MCF 10A (cell line): Measurements from ENCODE around the gene CCDC146. TPM values are rescaled to one million over a fixed set of nuclear protein-coding genes. Genes with fewer than 3 reads are reported as not detected.
"Not testable (repeated sequence)": the region's sequence is repeated elsewhere in the genome, so short reads cannot be mapped to it uniquely, and the experiment has no call there.

Experiments
- BruUV-seq: library from RNA; stranded (reverse); fragments of 400-500 nt; replicated peaks from 2 replicates; lab custom pipeline; 2021; lab: Mats Ljungman, UMichigan
- CTCF ChIA-PET: fragments of 300-600 bp; sonication (Branson Sonifier 250); formaldehyde crosslinking; extraction: SDS; loops from one replicate; lab custom pipeline; 2021; ENCODE audit warnings: antibody characterized with exemption, inconsistent platforms; lab: Yijun Ruan, JAX
- POLR2A ChIA-PET: fragments of 300-600, 350-650 bp; sonication (Branson Sonifier 250); formaldehyde crosslinking; extraction: SDS; loops from one replicate; lab custom pipeline; 2020; ENCODE audit warnings: antibody characterized with exemption, inconsistent platforms; lab: Yijun Ruan, JAX
- DNase-seq: peaks from one replicate; pipeline ENCODE4 v3.0.0-alpha.2; 2018; ENCODE audit not compliant: unreplicated experiment
- H3K27ac Mint-ChIP-seq: one replicate; pipeline ENCODE4 v1.8.0; 2022; ENCODE audit warnings: mild to moderate bottlenecking, low read depth, mixed read lengths; ENCODE audit not compliant: unreplicated experiment
- H3K27me3 Mint-ChIP-seq: one replicate; pipeline ENCODE4 v1.8.0; 2022; ENCODE audit warnings: mixed read lengths; ENCODE audit not compliant: insufficient read depth, unreplicated experiment
- H3K36me3 Mint-ChIP-seq: one replicate; pipeline ENCODE4 v1.8.0; 2022; ENCODE audit warnings: mild to moderate bottlenecking, moderate library complexity, mixed read lengths; ENCODE audit not compliant: insufficient read depth, unreplicated experiment
- H3K4me1 Mint-ChIP-seq: one replicate; pipeline ENCODE4 v1.8.0; 2022; ENCODE audit warnings: mixed read lengths; ENCODE audit not compliant: insufficient read depth, unreplicated experiment
- H3K4me3 Mint-ChIP-seq: one replicate; pipeline ENCODE4 v1.8.0; 2022; ENCODE audit warnings: mild to moderate bottlenecking, moderate library complexity, mixed read lengths; ENCODE audit not compliant: unreplicated experiment
- H3K9me3 Mint-ChIP-seq: one replicate; pipeline ENCODE4 v1.8.0; 2022; ENCODE audit warnings: mixed read lengths; ENCODE audit not compliant: unreplicated experiment
- CTCF ChIP-seq: fragments of 200-600 bp; IDR thresholded peaks from one replicate; pipeline ENCODE4 v1.8.0; 2022; ENCODE audit warnings: antibody characterized with exemption, mild to moderate bottlenecking; ENCODE audit not compliant: unreplicated experiment
- intact Hi-C: fragments of 100-400 bp; cut with micrococcal nuclease; formaldehyde crosslinking; loops from 2 replicates; pipeline ENCODE4 v1.14.1; 2022
- total RNA-seq: library from RNA; stranded (reverse); gene quantifications from 2 replicates; pipeline ENCODE4 v1.2.3, GENCODE V29; 2022

The CCDC146 gene
- total RNA-seq, 1 experiment from 2014 or later = 2.7 TPM

GRCh38 chr7:77175274-77175800, 52.9 kb downstream of the CCDC146 start:
- H3K27ac Mint-ChIP-seq, H3K36me3 Mint-ChIP-seq, intact Hi-C loops, DNase-seq, H3K27me3 Mint-ChIP-seq, CTCF ChIA-PET, H3K9me3 Mint-ChIP-seq, H3K4me3 Mint-ChIP-seq, POLR2A ChIA-PET, H3K4me1 Mint-ChIP-seq, BruUV-seq: not testable (repeated sequence)

- intact Hi-C loops, H3K27me3 Mint-ChIP-seq, H3K4me1 Mint-ChIP-seq, BruUV-seq, CTCF ChIA-PET, POLR2A ChIA-PET, H3K9me3 Mint-ChIP-seq, H3K4me3 Mint-ChIP-seq, H3K27ac Mint-ChIP-seq, DNase-seq, H3K36me3 Mint-ChIP-seq: not testable (repeated sequence)
Measured at GRCh38 chr7:77177321-77177904, 55.0 kb downstream of the CCDC146 start.

GRCh38 chr7:77178024-77178423, 55.6 kb downstream of the CCDC146 start:
- DNase-seq, BruUV-seq: not testable (repeated sequence)

GRCh38 chr7:77181015-77181595, 58.7 kb downstream of the CCDC146 start:
- DNase-seq = no peak
- Mint-ChIP-seq H3K9me3 (no peaks in the 10 kb centered on the region), H3K36me3 (no peaks in the 10 kb centered on the region), H3K27ac (no peak overlapping the region), H3K27me3 (no peaks in the 10 kb centered on the region), H3K4me3 (no peak overlapping the region), H3K4me1 (no peaks in the 10 kb centered on the region)
- no peak for TF ChIP-seq CTCF
- intact Hi-C loops = no loop called here
- POLR2A ChIA-PET = no interaction called here
- no TSS peak for BruUV-seq
- CTCF ChIA-PET = no interaction called here

More at GRCh38 chr7:77178024-77178423, 55.6 kb downstream of the CCDC146 start:
- H3K27ac Mint-ChIP-seq, intact Hi-C loops, H3K9me3 Mint-ChIP-seq, H3K4me1 Mint-ChIP-seq, H3K27me3 Mint-ChIP-seq, CTCF ChIA-PET, H3K36me3 Mint-ChIP-seq, H3K4me3 Mint-ChIP-seq, POLR2A ChIA-PET: not testable (repeated sequence)

- H3K4me3 Mint-ChIP-seq = no peak overlapping the region
- H3K9me3 Mint-ChIP-seq = no peaks in the 10 kb centered on the region
- no peak for TF ChIP-seq CTCF
- H3K36me3 Mint-ChIP-seq = no peaks in the 10 kb centered on the region
- intact Hi-C loops = no loop called here
- no peaks in the 10 kb centered on the region for H3K4me1 Mint-ChIP-seq
- no TSS peak for BruUV-seq
- no peaks in the 10 kb centered on the region for H3K27me3 Mint-ChIP-seq
- H3K27ac Mint-ChIP-seq = no peak overlapping the region
- CTCF ChIA-PET = no interaction called here
- DNase-seq = no peak
- POLR2A ChIA-PET = no interaction called here
Measured at GRCh38 chr7:77181734-77182133, 59.3 kb downstream of the CCDC146 start.
